H1 (cell line): Measurements from ENCODE around the gene CLDND1. TPM values are rescaled to one million over a fixed set of nuclear protein-coding genes. Genes with fewer than 3 reads are reported as not detected.
A peak's percentile ranks its signal among the peaks of the same experiment; 100 is the strongest.

Experiments used
- CTCF ChIA-PET: fragments of 300-600 bp; sonication (Branson Sonifier 250); formaldehyde crosslinking; loops from one replicate; lab custom pipeline; 2021; ENCODE audit not compliant: partially characterized antibody; lab: Charles Lee
- POLR2A ChIA-PET: fragments of 300-600 bp; sonication (Branson Sonifier 250); formaldehyde crosslinking; loops from one replicate; lab custom pipeline; 2021; ENCODE audit warnings: inconsistent platforms; ENCODE audit not compliant: partially characterized antibody; lab: Charles Lee
- DNase-seq, 2 experiments: peaks; one replicate each; pipeline versions ENCODE4 v3.0.0 to v3.0.0-alpha.2; 2010 to 2022; ENCODE audit warnings: low spot score in 2 of 2, low read depth in 1 of 2, mixed read lengths in 1 of 2
- FAIRE-seq: peaks from 2 replicates; lab custom pipeline; 2011; peaks lifted over from hg19 to GRCh38; lab: Jason Lieb, UNC
- H2AFZ ChIP-seq: 2 replicates; pipeline ENCODE4 v1.8.1; 2012; ENCODE audit warnings: low read length, inconsistent platforms
- H2AK5ac ChIP-seq: 2 replicates; pipeline ENCODE4 v1.6.1; 2013; ENCODE audit warnings: low read depth, low read length
- H2BK120ac ChIP-seq: replicated peaks from 2 replicates; pipeline ENCODE3; 2013; ENCODE audit warnings: low read depth, low read length, inconsistent platforms
- H2BK12ac ChIP-seq: 2 replicates; pipeline ENCODE4 v1.6.1; 2013; ENCODE audit warnings: low read depth, low read length
- H2BK15ac ChIP-seq: 2 replicates; pipeline ENCODE4 v1.6.1; 2013; ENCODE audit warnings: low read length
- H2BK20ac ChIP-seq: 2 replicates; pipeline ENCODE4 v1.6.1; 2013; ENCODE audit warnings: low read length
- H2BK5ac ChIP-seq: 2 replicates; pipeline ENCODE4 v1.6.1; 2013; ENCODE audit warnings: low read depth, low read length
- H3K14ac ChIP-seq: 2 replicates; pipeline ENCODE4 v1.6.1; 2013; ENCODE audit warnings: inconsistent platforms; ENCODE audit not compliant: insufficient read length
- H3K18ac ChIP-seq: 2 replicates; pipeline ENCODE4 v1.6.1; 2013; ENCODE audit warnings: low read length; ENCODE audit errors: extremely low read depth
- H3K23ac ChIP-seq: 2 replicates; pipeline ENCODE4 v1.6.1; 2013; ENCODE audit warnings: inconsistent platforms; ENCODE audit not compliant: insufficient read length
- H3K23me2 ChIP-seq: 2 replicates; pipeline ENCODE4 v1.6.1; 2013; ENCODE audit warnings: low read depth, low read length
- H3K27ac ChIP-seq: 2 replicates; pipeline ENCODE4 v1.6.1; 2011; ENCODE audit warnings: low read depth, low read length, inconsistent platforms
- H3K27me3 ChIP-seq, 4 experiments: replicated peaks in 1 of 4; 1 replicate in 1 of 4; 2 replicates in 3 of 4; pipeline versions ENCODE4 v1.6.1 to v1.8.1; 2011 to 2013; ENCODE audit warnings: low read length in 3 of 4, mild to moderate bottlenecking in 3 of 4, inconsistent platforms in 2 of 4, mixed read lengths in 2 of 4, moderate library complexity in 1 of 4; ENCODE audit not compliant: control insufficient read depth in 3 of 4, insufficient read depth in 3 of 4; ENCODE audit errors: extremely low read depth in 1 of 4
- H3K36me3 ChIP-seq, 4 experiments: 2 replicates each; pipeline versions ENCODE4 v1.6.1 to v1.8.1; 2011 to 2013; ENCODE audit warnings: mild to moderate bottlenecking in 4 of 4, low read length in 3 of 4, moderate library complexity in 2 of 4, control low read depth in 1 of 4, inconsistent platforms in 1 of 4; ENCODE audit not compliant: insufficient read depth in 4 of 4, control insufficient read depth in 2 of 4
- H3K4ac ChIP-seq: replicated peaks from 2 replicates; pipeline ENCODE3; 2013; ENCODE audit warnings: low read length, low read depth, mixed read lengths, inconsistent platforms; ENCODE audit not compliant: insufficient read length
- H3K4me1 ChIP-seq, 4 experiments: replicated peaks in 1 of 4; 1 replicate in 1 of 4; 2 replicates in 3 of 4; pipeline versions ENCODE4 v1.6.1 to v1.8.1; 2011 to 2013; ENCODE audit warnings: low read length in 3 of 4, inconsistent platforms in 2 of 4, mixed read lengths in 1 of 4; ENCODE audit not compliant: insufficient read depth in 4 of 4, control insufficient read depth in 3 of 4
- H3K4me2 ChIP-seq, 2 experiments: 2 replicates each; pipeline versions ENCODE4 v1.6.1 to v1.8.1; 2011 to 2013; ENCODE audit warnings: low read depth in 2 of 2, low read length in 2 of 2, control low read depth in 1 of 2, inconsistent platforms in 1 of 2, mild to moderate bottlenecking in 1 of 2; ENCODE audit not compliant: insufficient read depth in 1 of 2
- H3K4me3 ChIP-seq, 4 experiments: fragments of 200-600, 300-600 bp in 1 of 4; sonication (generic), shearing (Covaris generic), sonication (Bioruptor Twin) in 1 of 4; 2 replicates each; pipeline versions ENCODE4 v1.5.1 to v1.8.1; 2011 to 2016; ENCODE audit warnings: low read length in 4 of 4, low read depth in 3 of 4, control low read depth in 2 of 4, inconsistent platforms in 2 of 4, mild to moderate bottlenecking in 2 of 4, mixed read lengths in 1 of 4, moderate library complexity in 1 of 4; ENCODE audit not compliant: insufficient read depth in 2 of 4; ENCODE audit errors: extremely low read depth in 1 of 4
- H3K56ac ChIP-seq: replicated peaks from 2 replicates; pipeline ENCODE3; 2013; ENCODE audit warnings: low read depth, mild to moderate bottlenecking, mixed read lengths, low read length, inconsistent platforms; ENCODE audit not compliant: insufficient read length
- H3K79me1 ChIP-seq: 2 replicates; pipeline ENCODE4 v1.6.1; 2013; ENCODE audit warnings: low read depth, low read length, control low read depth
- H3K79me2 ChIP-seq, 2 experiments: 2 replicates each; pipeline versions ENCODE4 v1.6.1 to v1.8.1; 2012 to 2013; ENCODE audit warnings: low read length in 2 of 2, mild to moderate bottlenecking in 2 of 2, inconsistent platforms in 1 of 2; ENCODE audit not compliant: insufficient read depth in 2 of 2, control insufficient read depth in 1 of 2
- H3K9ac ChIP-seq, 4 experiments: replicated peaks in 1 of 4; 1 replicate in 1 of 4; 2 replicates in 3 of 4; pipeline versions ENCODE4 v1.6.1 to v1.8.1; 2011 to 2013; ENCODE audit warnings: low read depth in 3 of 4, low read length in 3 of 4, control low read depth in 2 of 4, mild to moderate bottlenecking in 2 of 4, moderate library complexity in 2 of 4, inconsistent platforms in 1 of 4; ENCODE audit errors: extremely low read depth in 1 of 4
- H3K9me3 ChIP-seq, 2 experiments: 2 replicates each; pipeline versions ENCODE4 v1.6.1 to v1.8.1; 2012 to 2013; ENCODE audit warnings: mild to moderate bottlenecking in 2 of 2, moderate library complexity in 2 of 2, control low read depth in 1 of 2, inconsistent platforms in 1 of 2, low read depth in 1 of 2, low read length in 1 of 2, mixed read lengths in 1 of 2; ENCODE audit not compliant: insufficient read depth in 2 of 2
- H4K20me1 ChIP-seq, 2 experiments: replicated peaks in 1 of 2; 2 replicates each; pipeline versions ENCODE3 to v1.8.1; 2011 to 2013; ENCODE audit warnings: inconsistent platforms in 2 of 2, low read length in 2 of 2, mild to moderate bottlenecking in 1 of 2; ENCODE audit not compliant: insufficient read depth in 2 of 2, control insufficient read depth in 1 of 2
- H4K5ac ChIP-seq: 2 replicates; pipeline ENCODE4 v1.6.1; 2013; ENCODE audit warnings: low read length, low read depth, mixed read lengths, inconsistent platforms; ENCODE audit not compliant: insufficient read length
- H4K8ac ChIP-seq: 2 replicates; pipeline ENCODE4 v1.8.0; 2013; ENCODE audit warnings: mild to moderate bottlenecking, moderate library complexity, low read length, inconsistent platforms; ENCODE audit not compliant: insufficient read depth; ENCODE audit errors: extremely low read depth
- H4K91ac ChIP-seq: replicated peaks from 2 replicates; pipeline ENCODE3; 2013; ENCODE audit warnings: low read length, mixed read lengths, inconsistent platforms; ENCODE audit not compliant: insufficient read length
- JUND ChIP-seq: IDR thresholded peaks from 2 replicates; pipeline ENCODE4 v1.6.1; 2011; ENCODE audit warnings: mild to moderate bottlenecking, improper control_type of control experiment, low read length
- WGBS, 2 experiments: shearing (Covaris generic) in 1 of 2; methylation state at CpG; one replicate each; pipeline versions ENCODE4 v1.1.6 to v1.1.7; 2013 to 2015; ENCODE audit warnings: low lambda C conversion rate in 2 of 2, mixed read lengths in 2 of 2, inconsistent platforms in 1 of 2, low coverage in 1 of 2, missing lambda C conversion rate in 1 of 2; ENCODE audit not compliant: insufficient replicate concordance in 2 of 2, insufficient coverage in 1 of 2, insufficient read length in 1 of 2; ENCODE audit errors: extremely low coverage in 1 of 2, missing lambda C conversion rate in 1 of 2; 5-methylcytosine and 5-hydroxymethylcytosine counted together
- polyA plus RNA-seq, 7 experiments: library from polyadenylated mRNA; depleted of rRNA in 3 of 7; stranded (reverse) in 5 of 7; unstranded in 2 of 7; fragments of >200 nt in 5 of 7; fragments of 200-250 nt in 2 of 7; gene quantifications; 1 replicate in 5 of 7; 2 replicates in 1 of 7; 4 replicates in 1 of 7; pipeline versions ENCODE4 v1.2.1 to v1.2.3, GENCODE V29; 2011 to 2013; ENCODE audit warnings: missing spikeins in 2 of 7, mixed read lengths in 2 of 7
- total RNA-seq: library from RNA; stranded (reverse); fragmentation: NEBNext Ultra II Directional; extraction: Animal tissue kit (Norgen Biotek cat#: 25700); gene quantifications from 2 replicates; pipeline ENCODE4 v1.2.1, GENCODE V29; 2021

Gene CLDND1
- total and polyA plus RNA-seq, 2 of the 8 experiments (the other 6 are each of a cell fraction or from before 2014, with no cell fraction given): 68.2 to 152 TPM

DNA sequence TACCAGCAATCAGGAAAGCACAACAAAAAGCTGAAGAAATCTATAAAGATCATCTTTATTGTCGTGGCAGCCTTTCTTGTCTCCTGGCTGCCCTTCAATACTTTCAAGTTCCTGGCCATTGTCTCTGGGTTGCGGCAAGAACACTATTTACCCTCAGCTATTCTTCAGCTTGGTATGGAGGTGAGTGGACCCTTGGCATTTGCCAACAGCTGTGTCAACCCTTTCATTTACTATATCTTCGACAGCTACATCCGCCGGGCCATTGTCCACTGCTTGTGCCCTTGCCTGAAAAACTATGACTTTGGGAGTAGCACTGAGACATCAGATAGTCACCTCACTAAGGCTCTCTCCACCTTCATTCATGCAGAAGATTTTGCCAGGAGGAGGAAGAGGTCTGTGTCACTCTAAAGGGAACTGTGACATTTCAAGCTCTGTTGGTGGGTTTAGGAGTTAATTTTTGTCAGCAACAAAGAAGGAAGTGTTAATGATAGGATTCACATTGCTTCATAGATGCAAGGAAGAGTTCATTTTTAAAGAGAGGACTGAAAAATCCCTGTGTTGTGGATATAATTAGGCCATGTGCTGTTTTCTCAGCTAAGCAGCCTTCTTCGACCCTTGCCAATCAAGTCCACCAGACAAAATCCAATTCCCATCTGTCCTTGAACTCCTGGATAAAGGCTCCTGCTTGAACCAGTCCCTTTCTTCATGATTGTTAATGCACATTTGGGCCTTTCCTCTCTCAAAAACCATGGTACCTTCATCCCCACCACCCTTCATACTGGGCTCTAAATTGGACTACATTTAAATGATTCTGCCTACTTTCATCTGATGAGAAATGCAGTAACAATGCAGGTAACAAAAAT is 10.2 kb upstream of the CLDND1 start:
- Histone ChIP-seq H3K4me2 (no peak overlapping the region), H3K4ac (no peak overlapping the region), H3K4me3 (no peak overlapping the region), H4K8ac (no peak overlapping the region), H4K91ac (no peak overlapping the region), H3K9ac (no peak overlapping the region), H2AFZ (peak overlapping the region; percentile 83; the same call in 1 of the 2 replicates), H3K4me1 (no peaks in the 10 kb centered on the region), H3K79me1 (no peaks in the 10 kb centered on the region), H2AK5ac (no peak overlapping the region), H3K27me3 (peaks cover 0 to 1% (median 0%) of the 10 kb centered on the region in 4 experiments; a peak in 1 of 7 replicates), H3K9me3 (no peaks in the 10 kb centered on the region), H2BK12ac (no peak overlapping the region), H3K18ac (no peak overlapping the region), H3K27ac (no peak overlapping the region), H3K23me2 (no peaks in the 10 kb centered on the region), H2BK15ac (no peak overlapping the region), H3K79me2 (no peaks in the 10 kb centered on the region), H3K56ac (no peak overlapping the region), H2BK20ac (no peak overlapping the region), H3K14ac (no peak overlapping the region), H4K20me1 (no peaks in the 10 kb centered on the region), H2BK5ac (no peak overlapping the region), H4K5ac (no peak overlapping the region), H3K23ac (no peak overlapping the region), H3K36me3 (no peaks in the 10 kb centered on the region), H2BK120ac (no peak overlapping the region)
- WGBS, 2 experiments: 91% methylated on average over 6 of the region's 6 CpGs; no CpG with 5 or more reads in 1 of the 2 experiments
- ChIA-PET POLR2A (no interaction called here), CTCF (interaction anchor here (1.0 to 1.3 kb wide), 2 partner anchors 58 to 472 kb away, joined by 3 read pairs; no protein-coding TSS in a partner anchor)
- FAIRE-seq: no peak
- DNase-seq: no peak
- no peak for TF ChIP-seq JUND
